H1 (cell line): ENCODE results near the gene CAMTA1.

Experiments
- CEBPB ChIP-seq: IDR thresholded peaks from 2 replicates; pipeline ENCODE4 v1.6.1; 2012; ENCODE audit warnings: low read depth, low read length
- CTCF ChIP-seq, 3 experiments: IDR thresholded peaks; 1 replicate in 2 of 3; 2 replicates in 1 of 3; pipeline versions ENCODE4 v1.5.1 to v1.6.1; 2011; ENCODE audit warnings: low read length in 3 of 3, mild to moderate bottlenecking in 3 of 3, inconsistent platforms in 2 of 3, low read depth in 1 of 3, moderate library complexity in 1 of 3; ENCODE audit not compliant: insufficient read depth in 1 of 3; ENCODE audit errors: control extremely low read depth in 1 of 3
- EZH2 ChIP-seq: fragments of 200-600 bp; sonication (generic); IDR thresholded peaks from 2 replicates; pipeline ENCODE4 v1.7.1; 2012; ENCODE audit warnings: low read depth, mild to moderate bottlenecking, moderate library complexity, low read length, inconsistent platforms; ENCODE audit not compliant: severe bottlenecking
- RFX5 ChIP-seq: IDR thresholded peaks from 2 replicates; pipeline ENCODE4 v1.6.1; 2011; ENCODE audit warnings: low read depth, low read length, improper control_type of control experiment, borderline replicate concordance

- TF ChIP-seq CTCF (IDR thresholded peaks at IDR 0.05; ENCODE audit: control extremely low read depth in 1 of 3, insufficient read depth in 1 of 3, low read depth in 1 of 3, low read length in 3 of 3) = no peak
- no peak for TF ChIP-seq RFX5
- no peak for TF ChIP-seq CEBPB
- TF ChIP-seq EZH2 = no peak
These were observed 264.8 kb downstream of the CAMTA1 start for GRCh38 chr1:7049913-7050625.
